ENCODE results near the gene POU6F2.

Gene POU6F2

GRCh38 chr7:38977685-38978084, at the start of gene POU6F2:
TSS of gene POU6F2 (plus strand) at chr7:38977909. CDS start at chr7:38977954, 45 bp downstream.
- Histone ChIP-seq H3K79me2 (ENCODE audit: control insufficient read depth, insufficient read depth, low read length, unreplicated experiment) (no peaks in the 10 kb centered on the region), H3K27me3 (ENCODE audit: insufficient read depth, low read length) (peaks cover 96% of the 10 kb centered on the region), H2AFZ (ENCODE audit: low read length, unreplicated experiment) (no peak within 1 kb of the TSS), H3K27ac (ENCODE audit: low read depth, low read length) (no peak within 1 kb of the TSS), H3K36me3 (ENCODE audit: insufficient read depth, low read length) (no peaks in the 10 kb centered on the region), H3K4me1 (ENCODE audit: control insufficient read depth, insufficient read depth, low read length, unreplicated experiment) (no peaks in the 10 kb centered on the region), H3K4me3 (ENCODE audit: low read depth, low read length) (no peak within 1 kb of the TSS)

- Histone ChIP-seq H3K4me3 (ENCODE audit: low read depth, low read length) (no peak overlapping the region), H3K4me1 (ENCODE audit: control insufficient read depth, insufficient read depth, low read length, unreplicated experiment) (peaks cover 5% of the 10 kb centered on the region), H3K27me3 (ENCODE audit: insufficient read depth, low read length) (peaks cover 23% of the 10 kb centered on the region), H3K36me3 (ENCODE audit: insufficient read depth, low read length) (no peaks in the 10 kb centered on the region), H3K79me2 (ENCODE audit: control insufficient read depth, insufficient read depth, low read length, unreplicated experiment) (no peaks in the 10 kb centered on the region), H3K27ac (ENCODE audit: low read depth, low read length) (no peak overlapping the region), H2AFZ (ENCODE audit: low read length, unreplicated experiment) (no peak overlapping the region)
Measured at GRCh38 chr7:38928506-38928905, 49.2 kb upstream of the POU6F2 start.

DNA sequence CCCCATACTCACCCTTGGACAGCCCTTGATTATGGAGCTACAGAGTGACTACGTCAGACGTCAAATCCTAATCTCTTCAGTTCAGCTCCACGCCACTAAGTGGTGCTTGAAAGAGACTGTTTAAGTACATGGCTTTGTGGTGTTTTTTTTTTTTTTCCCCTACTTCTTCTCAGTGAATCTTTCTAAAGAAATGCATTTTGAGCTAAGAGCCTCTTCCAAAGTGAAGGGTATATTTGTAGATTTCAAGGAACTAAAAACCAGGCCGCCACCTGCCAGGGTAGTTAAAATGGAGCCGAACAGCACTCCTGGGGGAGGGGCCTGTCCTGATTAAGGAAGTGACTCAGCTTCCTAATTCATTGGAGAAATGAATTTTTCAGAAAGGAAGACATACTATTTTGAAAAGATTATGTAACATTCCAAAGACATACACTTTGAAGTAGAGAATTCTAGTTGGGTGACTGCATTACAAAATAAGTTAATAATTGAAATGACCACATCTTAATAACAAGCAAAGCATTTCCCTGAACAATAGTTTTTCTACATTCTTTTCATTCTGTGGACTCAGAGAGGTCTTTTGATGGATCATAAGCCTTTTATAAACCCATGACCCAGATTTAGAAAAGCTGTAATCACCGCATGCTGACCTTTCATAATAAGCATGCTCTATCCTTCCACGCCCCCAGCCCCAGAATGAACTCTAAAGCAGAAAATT, 48.1 kb upstream of the POU6F2 start:
- Histone ChIP-seq H3K36me3 (ENCODE audit: insufficient read depth, low read length) (no peaks in the 10 kb centered on the region), H3K4me3 (ENCODE audit: low read depth, low read length) (no peak overlapping the region), H2AFZ (ENCODE audit: low read length, unreplicated experiment) (no peak overlapping the region), H3K4me1 (ENCODE audit: control insufficient read depth, insufficient read depth, low read length, unreplicated experiment) (peaks cover 5% of the 10 kb centered on the region), H3K27ac (ENCODE audit: low read depth, low read length) (no peak overlapping the region), H3K79me2 (ENCODE audit: control insufficient read depth, insufficient read depth, low read length, unreplicated experiment) (no peaks in the 10 kb centered on the region), H3K27me3 (ENCODE audit: insufficient read depth, low read length) (peaks cover 12% of the 10 kb centered on the region; the same call in 1 of the 2 replicates)

DNA sequence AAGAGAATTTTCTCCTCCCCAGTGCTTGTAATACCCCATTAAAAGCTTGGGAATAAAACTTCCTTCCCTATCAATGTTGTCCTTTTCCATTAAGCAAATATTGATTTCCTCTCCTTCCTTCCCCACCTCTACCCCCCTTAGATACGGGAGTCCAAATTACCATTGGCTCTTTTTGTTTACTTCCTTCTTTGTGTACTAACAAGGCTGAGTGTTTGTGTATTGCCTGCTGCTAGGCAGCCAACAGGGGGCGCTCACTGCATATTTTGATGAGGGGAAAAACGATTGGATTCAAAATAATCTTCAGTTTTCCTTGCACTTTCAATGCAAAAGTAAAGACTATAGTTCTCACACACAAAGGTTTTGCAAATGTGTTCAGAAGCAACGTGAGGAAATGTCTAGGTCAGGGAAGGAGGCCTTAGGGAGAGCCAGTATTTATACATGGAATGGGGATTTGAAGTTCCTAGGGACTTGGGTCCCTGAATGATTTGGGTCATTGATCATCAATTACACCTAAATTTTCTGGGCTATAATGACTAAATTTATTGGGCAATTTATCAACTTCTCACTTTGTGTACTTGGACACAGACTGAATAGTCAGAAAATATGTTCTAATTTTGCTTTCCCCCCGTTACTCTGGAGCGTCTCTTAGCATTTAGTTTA, 45.1 kb upstream of the POU6F2 start:
- Histone ChIP-seq H3K4me1 (ENCODE audit: control insufficient read depth, insufficient read depth, low read length, unreplicated experiment) (peaks cover 5% of the 10 kb centered on the region), H3K4me3 (ENCODE audit: low read depth, low read length) (no peak overlapping the region), H3K36me3 (ENCODE audit: insufficient read depth, low read length) (no peaks in the 10 kb centered on the region), H2AFZ (ENCODE audit: low read length, unreplicated experiment) (no peak overlapping the region), H3K27ac (ENCODE audit: low read depth, low read length) (no peak overlapping the region), H3K79me2 (ENCODE audit: control insufficient read depth, insufficient read depth, low read length, unreplicated experiment) (no peaks in the 10 kb centered on the region), H3K27me3 (ENCODE audit: insufficient read depth, low read length) (peaks cover 11% of the 10 kb centered on the region)

GRCh38 chr7:38934051-38934450, 43.7 kb upstream of the POU6F2 start:
- Histone ChIP-seq H3K4me1 (ENCODE audit: control insufficient read depth, insufficient read depth, low read length, unreplicated experiment) (peaks cover 5% of the 10 kb centered on the region), H3K36me3 (ENCODE audit: insufficient read depth, low read length) (no peaks in the 10 kb centered on the region), H3K27me3 (ENCODE audit: insufficient read depth, low read length) (peaks cover 25% of the 10 kb centered on the region), H3K79me2 (ENCODE audit: control insufficient read depth, insufficient read depth, low read length, unreplicated experiment) (no peaks in the 10 kb centered on the region), H3K4me3 (ENCODE audit: low read depth, low read length) (no peak overlapping the region), H3K27ac (ENCODE audit: low read depth, low read length) (no peak overlapping the region), H2AFZ (ENCODE audit: low read length, unreplicated experiment) (no peak overlapping the region)

DNA sequence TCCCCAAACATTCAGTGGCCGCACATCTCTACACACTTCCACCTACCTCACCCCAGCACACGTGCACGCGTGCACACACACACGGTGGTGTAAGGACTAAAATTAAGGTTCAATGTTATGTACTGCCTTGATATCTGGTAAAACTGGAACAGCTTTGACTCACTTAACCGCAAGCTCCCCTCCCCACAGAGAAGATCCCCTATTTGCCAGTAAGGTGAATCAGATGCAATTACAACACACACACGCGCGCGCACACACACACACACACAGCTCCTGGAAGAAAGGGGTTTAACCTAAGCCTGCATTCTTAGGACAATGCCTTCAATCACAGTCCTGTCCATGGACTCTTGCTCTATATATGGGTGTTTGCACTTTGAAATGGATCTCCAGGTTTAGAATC, 43.2 kb upstream of the POU6F2 start:
- Histone ChIP-seq H3K4me3 (ENCODE audit: low read depth, low read length) (no peak overlapping the region), H3K79me2 (ENCODE audit: control insufficient read depth, insufficient read depth, low read length, unreplicated experiment) (no peaks in the 10 kb centered on the region), H3K27ac (ENCODE audit: low read depth, low read length) (no peak overlapping the region), H3K4me1 (ENCODE audit: control insufficient read depth, insufficient read depth, low read length, unreplicated experiment) (peaks cover 5% of the 10 kb centered on the region), H3K36me3 (ENCODE audit: insufficient read depth, low read length) (no peaks in the 10 kb centered on the region), H3K27me3 (ENCODE audit: insufficient read depth, low read length) (peaks cover 30% of the 10 kb centered on the region), H2AFZ (ENCODE audit: low read length, unreplicated experiment) (no peak overlapping the region)

- Histone ChIP-seq H3K4me3 (ENCODE audit: low read depth, low read length) (no peak overlapping the region), H3K36me3 (ENCODE audit: insufficient read depth, low read length) (no peaks in the 10 kb centered on the region), H3K27ac (ENCODE audit: low read depth, low read length) (no peak overlapping the region), H3K27me3 (ENCODE audit: insufficient read depth, low read length) (peaks cover 43% of the 10 kb centered on the region), H3K79me2 (ENCODE audit: control insufficient read depth, insufficient read depth, low read length, unreplicated experiment) (no peaks in the 10 kb centered on the region), H3K4me1 (ENCODE audit: control insufficient read depth, insufficient read depth, low read length, unreplicated experiment) (no peaks in the 10 kb centered on the region), H2AFZ (ENCODE audit: low read length, unreplicated experiment) (no peak overlapping the region)
Measured at GRCh38 chr7:38936641-38937040, 41.1 kb upstream of the POU6F2 start.

- Histone ChIP-seq H3K27ac (ENCODE audit: low read depth, low read length) (no peak overlapping the region), H3K4me1 (ENCODE audit: control insufficient read depth, insufficient read depth, low read length, unreplicated experiment) (no peaks in the 10 kb centered on the region), H3K36me3 (ENCODE audit: insufficient read depth, low read length) (no peaks in the 10 kb centered on the region), H3K27me3 (ENCODE audit: insufficient read depth, low read length) (peaks cover 50% of the 10 kb centered on the region), H2AFZ (ENCODE audit: low read length, unreplicated experiment) (no peak overlapping the region), H3K4me3 (ENCODE audit: low read depth, low read length) (no peak overlapping the region), H3K79me2 (ENCODE audit: control insufficient read depth, insufficient read depth, low read length, unreplicated experiment) (no peaks in the 10 kb centered on the region)
Measured at GRCh38 chr7:38938001-38938485, 39.7 kb upstream of the POU6F2 start.

GRCh38 chr7:38938589-38938988, 39.1 kb upstream of the POU6F2 start:
- Histone ChIP-seq H3K27ac (ENCODE audit: low read depth, low read length) (no peak overlapping the region), H2AFZ (ENCODE audit: low read length, unreplicated experiment) (no peak overlapping the region), H3K4me1 (ENCODE audit: control insufficient read depth, insufficient read depth, low read length, unreplicated experiment) (no peaks in the 10 kb centered on the region)

DNA sequence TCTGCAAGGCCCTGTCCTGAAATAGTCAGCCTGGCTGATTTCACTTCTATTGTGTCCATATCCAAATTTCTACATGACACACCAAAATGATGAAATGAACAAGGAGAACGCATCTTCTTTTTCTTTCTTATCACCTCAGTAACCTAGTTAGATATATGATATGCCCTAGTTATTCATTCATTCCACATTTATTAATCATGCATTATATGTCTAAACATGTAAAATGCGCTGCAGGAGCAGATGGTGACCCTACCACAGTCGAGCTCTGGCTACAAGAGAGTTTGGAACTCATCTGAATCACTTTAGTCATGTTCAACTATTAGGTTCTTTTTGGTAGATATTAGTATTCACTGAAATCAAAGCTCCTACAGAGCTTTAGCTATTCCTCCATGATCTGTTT, 36.9 kb upstream of the POU6F2 start:
- no peak overlapping the region for H2AFZ ChIP-seq (ENCODE audit: low read length, unreplicated experiment)
- H3K27ac ChIP-seq (ENCODE audit: low read depth, low read length) = no peak overlapping the region
- no peaks in the 10 kb centered on the region for H3K79me2 ChIP-seq (ENCODE audit: control insufficient read depth, insufficient read depth, low read length, unreplicated experiment)
- H3K36me3 ChIP-seq (ENCODE audit: insufficient read depth, low read length) = no peaks in the 10 kb centered on the region
- H3K27me3 ChIP-seq (ENCODE audit: insufficient read depth, low read length) = peaks cover 52% of the 10 kb centered on the region
- no peak overlapping the region for H3K4me3 ChIP-seq (ENCODE audit: low read depth, low read length)
- H3K4me1 ChIP-seq (ENCODE audit: control insufficient read depth, insufficient read depth, low read length, unreplicated experiment) = no peaks in the 10 kb centered on the region

More at GRCh38 chr7:38938589-38938988, 39.1 kb upstream of the POU6F2 start:
- Histone ChIP-seq H3K27me3 (ENCODE audit: insufficient read depth, low read length) (peaks cover 50% of the 10 kb centered on the region), H3K36me3 (ENCODE audit: insufficient read depth, low read length) (no peaks in the 10 kb centered on the region), H3K4me3 (ENCODE audit: low read depth, low read length) (no peak overlapping the region), H3K79me2 (ENCODE audit: control insufficient read depth, insufficient read depth, low read length, unreplicated experiment) (no peaks in the 10 kb centered on the region)
